ENCODE data around the gene S100Z.
"Not testable (repeated sequence)": the region's sequence is repeated elsewhere in the genome, so short reads cannot be mapped to it uniquely, and the experiment has no call there.

Gene S100Z

GRCh38 chr5:76863001-76863400, 13.2 kb downstream of the S100Z start:
- in situ Hi-C loops (cut with MboI; ENCODE audit: low pct_unique_long_range_greater_than_20kb, low sequenced_read_pairs): no loop called here
- no peak for DNase-seq

GRCh38 chr5:76866503-76866902, 16.7 kb downstream of the S100Z start:
- in situ Hi-C loops (cut with MboI; ENCODE audit: low pct_unique_long_range_greater_than_20kb, low sequenced_read_pairs): no loop called here
- DNase-seq: no peak

GRCh38 chr5:76867038-76867437, 17.2 kb downstream of the S100Z start:
- in situ Hi-C loops (cut with MboI; ENCODE audit: low pct_unique_long_range_greater_than_20kb, low sequenced_read_pairs): no loop called here
- no peak for DNase-seq

GRCh38 chr5:76867827-76868693, 18.2 kb downstream of the S100Z start:
- DNase-seq: peak; percentile 89
- in situ Hi-C loops (cut with MboI; ENCODE audit: low pct_unique_long_range_greater_than_20kb, low sequenced_read_pairs): no loop called here

- in situ Hi-C loops (cut with MboI; ENCODE audit: low pct_unique_long_range_greater_than_20kb, low sequenced_read_pairs): no loop called here
- no peak for DNase-seq
Measured at GRCh38 chr5:76870046-76870445, 20.2 kb downstream of the S100Z start.

- in situ Hi-C loops (cut with MboI; ENCODE audit: low pct_unique_long_range_greater_than_20kb, low sequenced_read_pairs): no loop called here
- DNase-seq: peak; percentile 81
Measured at GRCh38 chr5:76874088-76874581, 24.3 kb downstream of the S100Z start.

GRCh38 chr5:76888733-76889300, 39.0 kb downstream of the S100Z start:
- no peak for DNase-seq
- in situ Hi-C loops (cut with MboI; ENCODE audit: low pct_unique_long_range_greater_than_20kb, low sequenced_read_pairs): no loop called here

- in situ Hi-C loops (cut with MboI; ENCODE audit: low pct_unique_long_range_greater_than_20kb, low sequenced_read_pairs): no loop called here
- no peak for DNase-seq
Measured at GRCh38 chr5:76893294-76893693, 43.5 kb downstream of the S100Z start.

GRCh38 chr5:76896196-76896595, 46.4 kb downstream of the S100Z start:
- DNase-seq: no peak
- in situ Hi-C loops (cut with MboI; ENCODE audit: low pct_unique_long_range_greater_than_20kb, low sequenced_read_pairs): no loop called here

- in situ Hi-C loops (cut with MboI; ENCODE audit: low pct_unique_long_range_greater_than_20kb, low sequenced_read_pairs): no loop called here
- no peak for DNase-seq
Measured at GRCh38 chr5:76901522-76901921, 51.7 kb downstream of the S100Z start.

GRCh38 chr5:76908166-76908565, 58.4 kb downstream of the S100Z start:
- DNase-seq: no peak
- in situ Hi-C loops (cut with MboI; ENCODE audit: low pct_unique_long_range_greater_than_20kb, low sequenced_read_pairs): no loop called here

GRCh38 chr5:76910344-76910933, 60.6 kb downstream of the S100Z start:
- in situ Hi-C loops (cut with MboI; ENCODE audit: low pct_unique_long_range_greater_than_20kb, low sequenced_read_pairs); DNase-seq: not testable (repeated sequence)

GRCh38 chr5:76914671-76915070, 64.9 kb downstream of the S100Z start:
- DNase-seq; in situ Hi-C loops (cut with MboI; ENCODE audit: low pct_unique_long_range_greater_than_20kb, low sequenced_read_pairs): not testable (repeated sequence)

GRCh38 chr5:76918539-76918938, 68.7 kb downstream of the S100Z start:
- in situ Hi-C loops (cut with MboI; ENCODE audit: low pct_unique_long_range_greater_than_20kb, low sequenced_read_pairs): no loop called here
- no peak for DNase-seq

- DNase-seq: no peak
- in situ Hi-C loops (cut with MboI; ENCODE audit: low pct_unique_long_range_greater_than_20kb, low sequenced_read_pairs): no loop called here
Measured at GRCh38 chr5:76920491-76920890, 70.7 kb downstream of the S100Z start.

GRCh38 chr5:76926329-76927105, 76.7 kb downstream of the S100Z start:
- in situ Hi-C loops (cut with MboI; ENCODE audit: low pct_unique_long_range_greater_than_20kb, low sequenced_read_pairs): no loop called here
- peak; percentile 53 for DNase-seq

GRCh38 chr5:76927961-76928360, 78.1 kb downstream of the S100Z start:
- in situ Hi-C loops (cut with MboI; ENCODE audit: low pct_unique_long_range_greater_than_20kb, low sequenced_read_pairs): no loop called here
- no peak for DNase-seq

GRCh38 chr5:76930083-76930482, 80.3 kb downstream of the S100Z start:
- in situ Hi-C loops (cut with MboI; ENCODE audit: low pct_unique_long_range_greater_than_20kb, low sequenced_read_pairs): no loop called here

GRCh38 chr5:76938177-76938576, 88.4 kb downstream of the S100Z start:
- in situ Hi-C loops (cut with MboI; ENCODE audit: low pct_unique_long_range_greater_than_20kb, low sequenced_read_pairs): no loop called here
- DNase-seq: no peak

More at GRCh38 chr5:76930083-76930482, 80.3 kb downstream of the S100Z start:
- DNase-seq: no peak
